Purkinje cell (primary cell): ENCODE measurements around the gene OR51I2. TPM values are rescaled to one million over a fixed set of nuclear protein-coding genes. Genes with fewer than 3 reads are reported as not detected.

Experiments used
- polyA plus RNA-seq: library from polyadenylated mRNA; unstranded; fragments of >200 nt; fragmentation: Nextera tagmentation; gene quantifications from 2 replicates; pipeline ENCODE4 v1.2.1, GENCODE V29; 2014

Gene OR51I2, protein sequence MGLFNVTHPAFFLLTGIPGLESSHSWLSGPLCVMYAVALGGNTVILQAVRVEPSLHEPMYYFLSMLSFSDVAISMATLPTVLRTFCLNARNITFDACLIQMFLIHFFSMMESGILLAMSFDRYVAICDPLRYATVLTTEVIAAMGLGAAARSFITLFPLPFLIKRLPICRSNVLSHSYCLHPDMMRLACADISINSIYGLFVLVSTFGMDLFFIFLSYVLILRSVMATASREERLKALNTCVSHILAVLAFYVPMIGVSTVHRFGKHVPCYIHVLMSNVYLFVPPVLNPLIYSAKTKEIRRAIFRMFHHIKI
- not detected in 2 replicates for polyA plus RNA-seq

DNA sequence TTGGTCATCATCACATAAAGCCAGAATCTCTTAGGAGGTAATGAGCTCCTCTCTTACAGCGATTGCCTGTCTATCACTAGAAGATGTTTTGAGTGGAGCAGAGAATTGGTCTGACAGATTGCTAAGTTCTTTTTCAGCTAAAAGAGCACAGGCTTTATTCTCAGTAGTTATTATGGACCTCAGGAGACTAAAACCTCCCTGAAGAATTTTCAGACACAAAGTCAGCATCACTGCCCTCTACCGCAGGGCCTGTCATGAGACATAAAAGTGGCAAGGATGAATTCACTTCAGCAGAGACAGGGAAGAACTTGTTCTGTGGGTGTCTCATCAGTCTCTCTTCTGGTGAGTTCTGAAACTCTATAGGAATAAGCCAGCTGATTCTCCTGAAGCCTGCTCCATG lies at the start of gene OR51I2:
Gene OR51I2, plus strand, starts transcription at position 301 of the 400 bp plus-strand sequence. CDS start 4,166 bp downstream, outside the sequence.

DNA sequence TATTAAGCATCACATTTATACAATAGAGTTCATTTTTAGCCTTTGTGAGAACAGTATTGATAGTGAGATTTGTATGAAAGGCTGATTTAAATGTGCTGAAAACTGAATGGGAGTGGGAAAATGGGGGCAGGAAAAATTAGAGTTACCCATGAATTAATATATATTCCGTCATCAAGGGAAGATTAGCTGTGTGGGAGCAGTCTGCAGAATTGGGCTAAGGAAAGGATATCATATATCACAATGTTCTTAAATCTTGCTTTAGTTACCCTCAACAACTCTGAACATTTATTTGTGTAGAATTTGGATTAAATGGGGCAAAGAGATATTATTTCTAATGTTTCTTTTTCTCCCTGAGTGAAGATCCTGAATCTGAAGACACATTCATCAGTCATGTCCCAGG lies 27.3 kb upstream of the OR51I2 start, which contains the start of gene OR51Q1:
Gene OR51Q1, plus strand, starts transcription at position 301 of the 400 bp plus-strand sequence. Its CDS starts 90 bp downstream, at position 391.

DNA sequence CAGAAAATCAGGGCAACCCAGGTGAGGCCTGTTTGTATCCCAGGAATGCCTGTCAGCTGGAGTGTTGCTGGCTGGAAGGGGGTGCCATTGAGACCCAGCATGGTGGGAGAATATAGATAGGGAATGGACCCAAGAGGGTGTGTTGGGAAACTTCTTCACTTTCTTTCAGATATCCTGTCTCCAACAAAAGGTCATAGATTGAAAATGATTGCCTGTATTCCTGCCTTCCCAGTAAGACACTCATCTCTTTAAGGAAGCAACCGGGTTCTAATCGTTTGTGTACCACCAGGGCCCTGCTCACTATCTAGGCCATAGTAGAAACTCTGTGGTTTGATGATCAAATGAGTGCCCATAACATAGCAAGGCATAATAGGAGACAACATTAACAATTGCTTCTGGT lies 7.7 kb upstream of the OR51I2 start, which contains the start of gene OR51I1:
Gene OR51I1, minus strand, starts transcription at position 101 of the 400 bp plus-strand sequence. Its CDS starts 0 bp downstream, at position 101.

DNA sequence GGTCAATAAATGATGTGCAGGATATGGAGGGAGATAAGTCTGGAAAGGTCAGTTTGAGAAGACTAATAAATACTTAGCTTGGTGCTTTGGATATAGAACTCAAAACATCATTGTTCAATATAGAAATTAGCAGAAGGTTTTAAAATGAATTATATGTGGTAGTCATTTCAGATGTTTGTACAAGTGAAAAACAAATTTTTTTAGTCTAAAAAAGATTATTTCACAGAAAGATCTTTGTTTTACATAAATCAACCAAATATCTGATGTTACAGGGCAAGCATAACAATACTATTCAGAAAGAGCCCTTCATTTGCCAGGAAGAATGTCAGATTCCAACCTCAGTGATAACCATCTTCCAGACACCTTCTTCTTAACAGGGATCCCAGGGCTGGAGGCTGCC lies 39.3 kb downstream of the OR51I2 start, which contains the start of gene OR52D1:
Gene OR52D1, plus strand, starts transcription at position 301 of the 400 bp plus-strand sequence. Its CDS starts 22 bp downstream, at position 323.

Other genes with a start within 250 kb of the OR51I2 start
- not detected in 2 replicates for gene OR51V1, start 248.6 kb upstream of the OR51I2 start, polyA plus RNA-seq
- gene HBB, start 222.3 kb upstream of the OR51I2 start, polyA plus RNA-seq = 105 and 131 TPM in 2 replicates
- gene HBD, start 214.8 kb upstream of the OR51I2 start, polyA plus RNA-seq = not detected in 2 replicates
- gene HBG1, start 199.5 kb upstream of the OR51I2 start, polyA plus RNA-seq = not detected in 2 replicates
- 7.9 TPM in 1 of 2 replicates, not detected in the other for gene HBG2, start 194.5 kb upstream of the OR51I2 start, polyA plus RNA-seq
- not detected in 2 replicates for gene HBE1, start 179.4 kb upstream of the OR51I2 start, polyA plus RNA-seq
- not detected in 2 replicates for gene OR51B4, start 147.4 kb upstream of the OR51I2 start, polyA plus RNA-seq
- gene OR51B2, start 125.0 kb upstream of the OR51I2 start, polyA plus RNA-seq = not detected in 2 replicates
- gene OR51B5, start 105.8 kb upstream of the OR51I2 start, polyA plus RNA-seq = 0.54 TPM in 1 of 2 replicates, not detected in the other
- not detected in 2 replicates for gene OR51B6, start 97.8 kb upstream of the OR51I2 start, polyA plus RNA-seq
- not detected in 2 replicates for gene OR51M1, start 65.5 kb upstream of the OR51I2 start, polyA plus RNA-seq
- gene OR51Q1, start 27.2 kb upstream of the OR51I2 start, polyA plus RNA-seq = not detected in 2 replicates
- gene OR51I1, start 7.8 kb upstream of the OR51I2 start, polyA plus RNA-seq = not detected in 2 replicates
- gene OR52D1, start 39.4 kb downstream of the OR51I2 start, polyA plus RNA-seq = not detected in 2 replicates
- not detected in 2 replicates for gene UBQLN3, start 60.6 kb downstream of the OR51I2 start, polyA plus RNA-seq
- not detected in 2 replicates for gene UBQLNL, start 67.4 kb downstream of the OR51I2 start, polyA plus RNA-seq
- not detected in 2 replicates for gene OR52H1, start 99.2 kb downstream of the OR51I2 start, polyA plus RNA-seq
- not detected in 2 replicates for gene OR52B6, start 131.6 kb downstream of the OR51I2 start, polyA plus RNA-seq
- gene TRIM6, start 147.3 kb downstream of the OR51I2 start, polyA plus RNA-seq = 0.38 TPM in 1 of 2 replicates, not detected in the other
- not detected in 2 replicates for gene TRIM34, start 175.7 kb downstream of the OR51I2 start, polyA plus RNA-seq
- gene TRIM5, start 235.8 kb downstream of the OR51I2 start, polyA plus RNA-seq = 0.56 and 4.4 TPM in 2 replicates
- gene TRIM22, start 240.5 kb downstream of the OR51I2 start, polyA plus RNA-seq = 1.2 TPM in 1 of 2 replicates, not detected in the other